ENCODE data around the gene AK2. TPM values are rescaled to one million over a fixed set of nuclear protein-coding genes. Genes with fewer than 3 reads are reported as not detected.
"Not testable (repeated sequence)": the region's sequence is repeated elsewhere in the genome, so short reads cannot be mapped to it uniquely, and the experiment has no call there.

AK2 gene
- total RNA-seq, 1 experiment from 2014 or later, result 159 TPM

GRCh38 chr1:33047290-33047689 lies 10.6 kb upstream of the AK2 start:
- peaks cover 9 to 10% of the 10 kb centered on the region in 2 experiments for H3K9me3 Mint-ChIP-seq
- Histone ChIP-seq H2BK12ac (ENCODE audit: insufficient read length, low read depth, low read length) (no peak overlapping the region), H2AK5ac (ENCODE audit: insufficient read length, low read length) (no peak overlapping the region), H2AFZ (ENCODE audit: low read length) (no peak overlapping the region), H3K27me3 (ENCODE audit: insufficient read depth, low read length) (no peaks in the 10 kb centered on the region), H2BK20ac (ENCODE audit: low read depth, low read length, poor library complexity, severe bottlenecking) (no peak overlapping the region), H3K9ac (ENCODE audit: extremely low read depth, insufficient read length, low read length) (no peak overlapping the region), H3T11ph (ENCODE audit: low read length) (no peak overlapping the region), H3K4me2 (ENCODE audit: insufficient read depth, insufficient read length, low read length) (no peak overlapping the region), H2BK5ac (ENCODE audit: insufficient read length, low read length) (no peak overlapping the region), H3K23me2 (ENCODE audit: insufficient read length, low read depth, low read length, poor library complexity, severe bottlenecking) (no peaks in the 10 kb centered on the region), H3K23ac (ENCODE audit: insufficient read length, low read depth, low read length) (no peak overlapping the region), H4K91ac (ENCODE audit: insufficient read length, low read depth, low read length) (no peak overlapping the region), H4K20me1 (ENCODE audit: control insufficient read depth, insufficient read depth, insufficient read length) (no peaks in the 10 kb centered on the region), H2BK15ac (ENCODE audit: low read depth, low read length) (no peak overlapping the region), H3K56ac (ENCODE audit: insufficient read length, low read depth, low read length) (no peak overlapping the region), H3K14ac (ENCODE audit: insufficient read depth, low read length) (no peak overlapping the region), H3K9me3 (ENCODE audit: control insufficient read depth, low read depth, low read length) (no peaks in the 10 kb centered on the region), H3K4me1 (ENCODE audit: insufficient read depth, low read length) (peaks cover 4% of the 10 kb centered on the region; the same call in 1 of the 2 replicates), H3K27ac (ENCODE audit: insufficient read length, low read depth, low read length) (no peak overlapping the region), H3K18ac (ENCODE audit: insufficient read length, low read depth, low read length) (no peak overlapping the region), H3K79me2 (ENCODE audit: insufficient read depth, low read length) (no peaks in the 10 kb centered on the region), H4K5ac (ENCODE audit: insufficient read length, low read depth, low read length) (no peak overlapping the region), H2BK120ac (ENCODE audit: low read depth, low read length, poor library complexity, severe bottlenecking) (no peak overlapping the region), H4K8ac (replicated peaks; ENCODE audit: insufficient read length, low read depth, low read length) (no peak overlapping the region), H3K4ac (ENCODE audit: low read depth, low read length) (no peak overlapping the region), H3K79me1 (ENCODE audit: insufficient read depth, low read depth, low read length, poor library complexity, severe bottlenecking) (no peaks in the 10 kb centered on the region)
- no peak for TF ChIP-seq CTCF (conservative IDR thresholded peaks at IDR 0.05)
- H3K27ac Mint-ChIP-seq, result no peak overlapping the region
- H3K27me3 Mint-ChIP-seq (ENCODE audit: low read depth), result peaks cover 8% of the 10 kb centered on the region; the same call in 1 of the 2 replicates
- DNase-seq, result no peak
- no peak overlapping the region for H3K4me3 Mint-ChIP-seq
- WGBS (ENCODE audit: extremely low coverage, insufficient read length, low lambda C conversion rate), result no CpG with 5 or more reads among the region's 2 CpGs
- peaks cover 10 to 17% of the 10 kb centered on the region in 2 experiments for H3K4me1 Mint-ChIP-seq
- H3K36me3 Mint-ChIP-seq (ENCODE audit: insufficient read depth in 1 of 3, low read depth in 3 of 3), result peaks cover 3 to 5% (median 5%) of the 10 kb centered on the region in 3 experiments; a peak in 6 of 7 replicates

- not testable (repeated sequence) for H2AFZ ChIP-seq (ENCODE audit: low read length); H2AK5ac ChIP-seq (ENCODE audit: insufficient read length, low read length); H3K4me3 Mint-ChIP-seq; H3T11ph ChIP-seq (ENCODE audit: low read length); H2BK5ac ChIP-seq (ENCODE audit: insufficient read length, low read length); H3K27me3 Mint-ChIP-seq (ENCODE audit: low read depth); H3K79me2 ChIP-seq (ENCODE audit: insufficient read depth, low read length); H3K23me2 ChIP-seq (ENCODE audit: insufficient read length, low read depth, low read length, poor library complexity, severe bottlenecking); H3K56ac ChIP-seq (ENCODE audit: insufficient read length, low read depth, low read length); H2BK12ac ChIP-seq (ENCODE audit: insufficient read length, low read depth, low read length); H3K27ac Mint-ChIP-seq; H3K14ac ChIP-seq (ENCODE audit: insufficient read depth, low read length); DNase-seq; H4K20me1 ChIP-seq (ENCODE audit: control insufficient read depth, insufficient read depth, insufficient read length); H2BK15ac ChIP-seq (ENCODE audit: low read depth, low read length); H3K79me1 ChIP-seq (ENCODE audit: insufficient read depth, low read depth, low read length, poor library complexity, severe bottlenecking); H3K4me2 ChIP-seq (ENCODE audit: insufficient read depth, insufficient read length, low read length); H3K36me3 Mint-ChIP-seq (ENCODE audit: insufficient read depth in 1 of 3, low read depth in 3 of 3); H3K18ac ChIP-seq (ENCODE audit: insufficient read length, low read depth, low read length); H2BK120ac ChIP-seq (ENCODE audit: low read depth, low read length, poor library complexity, severe bottlenecking); H3K23ac ChIP-seq (ENCODE audit: insufficient read length, low read depth, low read length); H4K8ac ChIP-seq (replicated peaks; ENCODE audit: insufficient read length, low read depth, low read length); H3K27ac ChIP-seq (ENCODE audit: insufficient read length, low read depth, low read length); H4K5ac ChIP-seq (ENCODE audit: insufficient read length, low read depth, low read length); H4K91ac ChIP-seq (ENCODE audit: insufficient read length, low read depth, low read length); H3K9me3 ChIP-seq (ENCODE audit: control insufficient read depth, low read depth, low read length); H3K4ac ChIP-seq (ENCODE audit: low read depth, low read length); H2BK20ac ChIP-seq (ENCODE audit: low read depth, low read length, poor library complexity, severe bottlenecking); H3K9ac ChIP-seq (ENCODE audit: extremely low read depth, insufficient read length, low read length); H3K4me1 ChIP-seq (ENCODE audit: insufficient read depth, low read length); H3K27me3 ChIP-seq (ENCODE audit: insufficient read depth, low read length)
- H3K4me1 Mint-ChIP-seq, result peaks cover 10 to 17% of the 10 kb centered on the region in 2 experiments
- H3K9me3 Mint-ChIP-seq, result peaks cover 9 to 10% of the 10 kb centered on the region in 2 experiments
- no CpG with 5 or more reads among the region's 4 CpGs for WGBS (ENCODE audit: extremely low coverage, insufficient read length, low lambda C conversion rate)
Observed at GRCh38 chr1:33046234-33046633, 9.6 kb upstream of the AK2 start.
